HG02970 (cell line): ENCODE results near the gene GARS1.
"Not testable (repeated sequence)": the region's sequence is repeated elsewhere in the genome, so short reads cannot be mapped to it uniquely, and the experiment has no call there.

Experiments used
- ATAC-seq: cut with Tn5 transposase; IDR thresholded peaks from one replicate; pipeline ENCODE4 v1.9.1; 2021; ENCODE audit warnings: mild to moderate bottlenecking, moderate library complexity, moderate number of reproducible peaks; ENCODE audit not compliant: unreplicated experiment, low FRiP score

Gene GARS1

GRCh38 chr7:30618080-30618676 is 23.5 kb downstream of the GARS1 start:
- ATAC-seq, result no peak

GRCh38 chr7:30618961-30619360 is 24.3 kb downstream of the GARS1 start:
- no peak for ATAC-seq

- ATAC-seq, result no peak
Observed at GRCh38 chr7:30625283-30625682, 30.6 kb downstream of the GARS1 start.

- no peak for ATAC-seq
Observed at GRCh38 chr7:30627026-30627425, 32.3 kb downstream of the GARS1 start.

- ATAC-seq, result no peak
Observed at GRCh38 chr7:30630986-30631385, 36.3 kb downstream of the GARS1 start.

GRCh38 chr7:30633223-30633622 is 38.5 kb downstream of the GARS1 start:
- no peak for ATAC-seq

GRCh38 chr7:30634193-30634626 is 39.5 kb downstream of the GARS1 start:
- ATAC-seq, result no peak

- no peak for ATAC-seq
Observed at GRCh38 chr7:30634634-30635201, 40.0 kb downstream of the GARS1 start.

GRCh38 chr7:30635798-30636197 is 41.1 kb downstream of the GARS1 start:
- ATAC-seq, result no peak

GRCh38 chr7:30642322-30642721 is 47.6 kb downstream of the GARS1 start:
- ATAC-seq, result not testable (repeated sequence)

- no peak for ATAC-seq
Observed at GRCh38 chr7:30642789-30643188, 48.1 kb downstream of the GARS1 start.

- ATAC-seq, result no peak
Observed at GRCh38 chr7:30644286-30644955, 49.7 kb downstream of the GARS1 start.

- ATAC-seq, result no peak
Observed at GRCh38 chr7:30645661-30646060, 51.0 kb downstream of the GARS1 start.

GRCh38 chr7:30646154-30646553 is 51.5 kb downstream of the GARS1 start:
- no peak for ATAC-seq

- ATAC-seq, result no peak
Observed at GRCh38 chr7:30647589-30648364, 53.1 kb downstream of the GARS1 start.

- no peak for ATAC-seq
Observed at GRCh38 chr7:30648744-30649540, 54.3 kb downstream of the GARS1 start.

- no peak for ATAC-seq
Observed at GRCh38 chr7:30649717-30650420, 55.2 kb downstream of the GARS1 start.

GRCh38 chr7:30650421-30650808 is 55.7 kb downstream of the GARS1 start:
- no peak for ATAC-seq

GRCh38 chr7:30652132-30652531 is 57.5 kb downstream of the GARS1 start:
- no peak for ATAC-seq
